Peyer's patch (tissue), 4 donors: ENCODE data around the gene SIDT2.

ENCODE experiments used
- CTCF ChIP-seq, 6 experiments: fragments of 450-650 bp in 4 of 6; fragments of 200-600 bp in 2 of 6; sonication (generic) in 1 of 6; IDR thresholded peaks; one replicate each; pipeline ENCODE4 v1.5.1; 2017 to 2019; ENCODE audit warnings: antibody characterized with exemption in 6 of 6, mild to moderate bottlenecking in 3 of 6, moderate library complexity in 1 of 6
- POLR2A ChIP-seq, 2 donors: fragments of 450-650 bp; IDR thresholded peaks; one replicate each; pipeline ENCODE4 v1.5.1; 2017; ENCODE audit warnings: antibody characterized with exemption in 2 of 2, mild to moderate bottlenecking in 2 of 2, moderate library complexity in 2 of 2

- TF ChIP-seq POLR2A (IDR thresholded peaks at IDR 0.05) = no peak
- no peak for TF ChIP-seq CTCF (IDR thresholded peaks at IDR 0.05)
Measured at GRCh38 chr11:117154468-117154867, 24.1 kb upstream of the SIDT2 start.
